Activated naive CD8-positive, alpha-beta T cell treated with anti-CD3 and anti-CD28 coated beads, Interleukin-2, amount 50 U/mL, for 24 hours (primary cell): ENCODE results near the gene SLC45A1.

Source experiments
- ATAC-seq: fragments of 150-1000 bp; cut with Tn5 transposase; one replicate; pipeline ENCODE4 v1.10.0; 2021
- DNase-seq: peaks from one replicate; pipeline ENCODE4 v3.0.0; 2021
- H3K27ac Mint-ChIP-seq: one replicate; pipeline ENCODE4 v1.8.0; 2021; ENCODE audit warnings: mild to moderate bottlenecking, mixed read lengths
- H3K27me3 Mint-ChIP-seq: one replicate; pipeline ENCODE4 v1.8.0; 2021; ENCODE audit warnings: mixed read lengths
- H3K36me3 Mint-ChIP-seq: one replicate; pipeline ENCODE4 v1.8.0; 2021; ENCODE audit warnings: low read depth, mixed read lengths
- H3K4me1 Mint-ChIP-seq: one replicate; pipeline ENCODE4 v1.8.0; 2021; ENCODE audit warnings: mixed read lengths
- H3K4me3 Mint-ChIP-seq: one replicate; pipeline ENCODE4 v1.8.0; 2021; ENCODE audit warnings: mild to moderate bottlenecking, moderate library complexity, mixed read lengths
- H3K9me3 Mint-ChIP-seq: one replicate; pipeline ENCODE4 v1.8.0; 2021; ENCODE audit warnings: mixed read lengths

SLC45A1 gene

DNA sequence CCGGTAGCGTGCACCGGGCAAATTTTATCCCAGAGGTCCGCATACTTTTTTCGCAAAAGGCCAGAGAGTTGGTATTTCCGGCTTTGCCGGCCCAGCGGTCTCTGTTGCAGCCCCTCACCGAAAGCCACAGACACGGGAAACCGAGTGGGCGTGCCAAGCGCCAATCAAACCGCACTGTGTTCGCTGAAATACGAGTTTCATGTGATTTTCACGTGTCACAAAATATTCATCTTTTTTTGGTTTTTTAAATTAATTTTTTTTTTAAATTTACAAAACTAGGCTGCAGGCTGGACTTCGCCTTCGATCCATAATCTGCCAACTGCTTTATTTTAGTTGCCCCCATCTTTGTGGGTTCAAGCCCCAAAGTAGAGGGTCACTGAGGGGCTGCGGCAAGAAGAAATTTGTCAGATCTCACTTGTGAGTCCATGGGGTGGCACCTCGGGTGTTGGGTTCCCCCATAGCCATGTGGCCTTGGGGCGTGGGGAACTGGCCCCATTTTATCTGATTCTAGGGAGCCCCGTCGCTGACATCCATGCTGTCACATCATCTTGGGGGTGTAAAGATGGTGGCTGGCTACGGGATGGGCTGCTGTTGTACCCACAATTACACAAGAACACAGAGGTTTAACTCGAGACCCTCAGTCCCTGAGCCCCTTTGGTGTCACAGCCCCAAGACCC lies 20.8 kb downstream of the SLC45A1 start:
- peaks cover 3% of the 10 kb centered on the region for H3K9me3 Mint-ChIP-seq
- H3K27ac Mint-ChIP-seq, result no peak overlapping the region
- H3K36me3 Mint-ChIP-seq, result no peaks in the 10 kb centered on the region
- DNase-seq (no peak), ATAC-seq (no peak)
- no peak overlapping the region for H3K4me3 Mint-ChIP-seq
- H3K4me1 Mint-ChIP-seq, result no peaks in the 10 kb centered on the region
- no peaks in the 10 kb centered on the region for H3K27me3 Mint-ChIP-seq

DNA sequence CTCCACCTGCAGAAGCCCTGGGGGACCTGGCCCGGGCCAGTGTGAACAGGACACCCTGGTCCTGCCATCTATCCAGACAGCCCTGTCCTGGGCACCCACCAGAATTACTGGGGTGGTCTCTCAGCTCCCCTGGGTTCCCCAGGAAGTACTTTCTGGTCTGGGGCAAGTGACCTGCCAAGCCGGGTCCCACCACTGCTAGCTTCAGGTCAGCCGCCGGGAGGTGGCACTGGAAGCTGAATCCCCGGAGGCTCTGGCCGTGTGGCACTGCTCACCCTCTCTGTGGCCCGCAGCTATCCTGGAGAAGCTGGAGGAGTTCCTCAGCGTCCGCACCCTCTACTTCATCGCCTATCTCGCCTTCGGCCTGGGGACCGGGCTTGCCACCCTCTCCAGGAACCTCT lies 21.3 kb downstream of the SLC45A1 start:
- DNase-seq (no peak), ATAC-seq (no peak)
- Mint-ChIP-seq H3K27ac (no peak overlapping the region), H3K9me3 (peaks cover 3% of the 10 kb centered on the region), H3K4me3 (no peak overlapping the region), H3K36me3 (no peaks in the 10 kb centered on the region), H3K4me1 (no peaks in the 10 kb centered on the region), H3K27me3 (no peaks in the 10 kb centered on the region)

DNA sequence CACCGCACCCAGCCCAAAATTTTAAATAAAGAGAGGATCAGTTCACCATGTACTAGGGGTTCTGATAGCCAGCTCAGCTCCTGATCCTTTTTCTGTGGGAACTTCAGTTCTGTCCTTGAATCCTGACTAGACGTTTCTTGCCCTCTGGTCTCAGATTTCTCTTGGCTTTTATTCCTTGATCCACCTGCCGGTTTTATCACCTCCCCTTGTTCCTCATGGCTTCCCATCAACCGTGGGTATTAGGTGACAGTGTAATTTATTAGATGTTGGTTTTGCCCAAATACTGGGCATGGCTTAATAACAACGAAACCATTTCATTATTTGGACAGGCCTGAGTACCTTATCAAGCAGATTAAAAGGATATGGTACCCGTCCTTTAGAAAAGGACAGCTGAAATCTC lies 22.5 kb downstream of the SLC45A1 start:
- Mint-ChIP-seq H3K27ac (no peak overlapping the region), H3K4me1 (no peaks in the 10 kb centered on the region), H3K27me3 (no peaks in the 10 kb centered on the region)

DNA sequence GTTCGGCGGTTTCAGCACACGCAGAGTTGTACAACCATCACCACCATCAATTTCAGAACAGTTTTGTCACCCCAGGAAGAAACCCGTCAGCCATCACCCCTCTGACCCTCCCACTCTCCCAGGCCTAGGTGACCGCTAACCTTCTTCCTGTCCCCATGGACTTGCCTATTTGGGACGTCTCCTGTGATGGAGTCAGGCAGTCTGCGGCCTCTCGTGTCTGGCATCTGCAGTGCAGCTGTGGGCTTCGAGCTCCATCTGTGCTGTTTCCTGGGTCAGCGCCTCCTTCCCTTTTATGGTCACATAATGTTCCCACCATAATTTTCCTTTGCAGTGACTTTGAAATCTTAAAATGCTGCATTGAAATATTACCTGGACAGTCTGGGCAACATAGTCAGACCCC lies 24.4 kb downstream of the SLC45A1 start:
- Mint-ChIP-seq H3K4me1 (no peaks in the 10 kb centered on the region), H3K27ac (no peak overlapping the region), H3K27me3 (no peaks in the 10 kb centered on the region), H3K9me3 (no peaks in the 10 kb centered on the region), H3K4me3 (no peak overlapping the region), H3K36me3 (no peaks in the 10 kb centered on the region)
- DNase-seq (no peak), ATAC-seq (no peak)

More for the DNA sequence above, 22.5 kb downstream of the SLC45A1 start:
- no peak for DNase-seq
- Mint-ChIP-seq H3K9me3 (peaks cover 3% of the 10 kb centered on the region), H3K36me3 (no peaks in the 10 kb centered on the region), H3K4me3 (no peak overlapping the region)
- no peak for ATAC-seq

DNA sequence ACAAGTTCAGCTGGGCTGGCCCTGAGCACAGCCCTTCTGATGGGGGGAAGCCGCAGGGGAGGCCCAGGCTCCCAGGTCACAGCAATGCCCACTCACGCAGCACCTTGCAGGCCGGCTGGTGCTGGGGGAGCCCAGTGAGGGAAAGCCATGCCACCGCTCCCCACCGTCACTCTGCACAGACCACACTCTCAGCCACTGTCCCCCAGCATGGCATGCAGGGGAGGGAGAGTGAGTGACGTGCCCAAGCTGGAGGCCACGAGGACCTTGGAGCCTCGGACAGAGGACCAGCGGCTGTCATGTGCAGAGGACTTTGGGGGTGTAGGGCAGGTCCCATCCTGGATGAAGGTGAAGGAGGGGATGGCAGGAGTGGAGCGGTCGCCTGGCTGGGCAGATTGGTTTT lies 25.1 kb downstream of the SLC45A1 start:
- DNase-seq (no peak), ATAC-seq (no peak)
- Mint-ChIP-seq H3K4me3 (no peak overlapping the region), H3K4me1 (no peaks in the 10 kb centered on the region), H3K27me3 (no peaks in the 10 kb centered on the region), H3K9me3 (no peaks in the 10 kb centered on the region), H3K36me3 (no peaks in the 10 kb centered on the region), H3K27ac (no peak overlapping the region)

DNA sequence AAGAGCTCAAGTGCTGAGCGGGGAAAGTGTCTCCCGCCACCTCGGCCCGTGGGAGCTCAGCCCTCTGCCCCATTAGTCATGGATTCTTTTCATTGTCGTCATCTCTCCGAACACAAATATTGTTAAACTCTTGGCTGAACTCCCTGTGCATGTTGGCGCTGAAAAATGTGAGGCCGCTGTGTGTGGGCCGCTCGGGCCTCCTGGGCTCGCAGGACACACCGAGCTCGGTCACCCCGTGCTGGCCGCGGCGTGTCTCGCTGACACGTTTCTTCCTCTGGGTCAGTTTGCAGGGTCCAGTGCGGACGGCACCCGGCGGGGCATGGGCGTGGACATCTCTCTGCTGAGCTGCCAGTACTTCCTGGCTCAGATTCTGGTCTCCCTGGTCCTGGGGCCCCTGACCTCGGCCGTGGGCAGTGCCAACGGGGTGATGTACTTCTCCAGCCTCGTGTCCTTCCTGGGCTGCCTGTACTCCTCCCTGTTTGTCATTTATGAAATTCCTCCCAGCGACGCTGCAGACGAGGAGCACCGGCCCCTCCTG lies 25.6 kb downstream of the SLC45A1 start:
- no peaks in the 10 kb centered on the region for H3K27me3 Mint-ChIP-seq
- ATAC-seq (no peak), DNase-seq (no peak)

DNA sequence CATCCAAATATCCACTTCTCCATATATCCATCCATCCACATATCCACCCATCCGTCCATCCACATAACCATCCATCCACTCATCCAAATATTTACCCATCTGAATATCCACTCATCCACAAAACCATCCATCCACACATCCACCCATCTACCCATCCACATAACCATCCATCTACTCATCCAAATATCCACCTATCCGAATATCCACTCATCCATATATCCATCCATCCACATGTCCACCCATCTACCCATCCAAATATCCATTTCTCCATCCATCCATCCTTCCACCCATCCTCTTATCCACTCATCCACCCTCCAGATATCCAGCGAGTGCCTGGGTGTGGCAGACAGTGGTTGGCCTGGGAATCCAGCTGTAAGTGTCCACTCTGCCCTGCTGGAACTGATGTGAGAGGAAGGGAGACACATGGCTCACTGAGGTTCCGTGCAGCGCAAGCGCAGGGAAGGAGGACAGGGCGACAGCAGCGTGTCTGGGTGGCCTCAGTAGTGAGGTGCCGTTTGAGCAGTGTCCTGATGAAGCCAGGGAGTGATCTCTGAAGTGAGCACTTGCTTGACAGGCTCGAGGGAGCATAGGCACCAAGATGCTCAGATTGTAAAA lies 27.1 kb downstream of the SLC45A1 start:
- ATAC-seq (no peak), DNase-seq (no peak)
- Mint-ChIP-seq H3K4me1 (peaks cover 2% of the 10 kb centered on the region), H3K27me3 (no peaks in the 10 kb centered on the region), H3K27ac (no peak overlapping the region), H3K9me3 (no peaks in the 10 kb centered on the region), H3K4me3 (no peak overlapping the region), H3K36me3 (no peaks in the 10 kb centered on the region)

More for the DNA sequence above, 25.6 kb downstream of the SLC45A1 start:
- H3K36me3 Mint-ChIP-seq, result no peaks in the 10 kb centered on the region
- no peaks in the 10 kb centered on the region for H3K4me1 Mint-ChIP-seq
- H3K9me3 Mint-ChIP-seq, result no peaks in the 10 kb centered on the region
- H3K4me3 Mint-ChIP-seq, result no peak overlapping the region
- no peak overlapping the region for H3K27ac Mint-ChIP-seq

DNA sequence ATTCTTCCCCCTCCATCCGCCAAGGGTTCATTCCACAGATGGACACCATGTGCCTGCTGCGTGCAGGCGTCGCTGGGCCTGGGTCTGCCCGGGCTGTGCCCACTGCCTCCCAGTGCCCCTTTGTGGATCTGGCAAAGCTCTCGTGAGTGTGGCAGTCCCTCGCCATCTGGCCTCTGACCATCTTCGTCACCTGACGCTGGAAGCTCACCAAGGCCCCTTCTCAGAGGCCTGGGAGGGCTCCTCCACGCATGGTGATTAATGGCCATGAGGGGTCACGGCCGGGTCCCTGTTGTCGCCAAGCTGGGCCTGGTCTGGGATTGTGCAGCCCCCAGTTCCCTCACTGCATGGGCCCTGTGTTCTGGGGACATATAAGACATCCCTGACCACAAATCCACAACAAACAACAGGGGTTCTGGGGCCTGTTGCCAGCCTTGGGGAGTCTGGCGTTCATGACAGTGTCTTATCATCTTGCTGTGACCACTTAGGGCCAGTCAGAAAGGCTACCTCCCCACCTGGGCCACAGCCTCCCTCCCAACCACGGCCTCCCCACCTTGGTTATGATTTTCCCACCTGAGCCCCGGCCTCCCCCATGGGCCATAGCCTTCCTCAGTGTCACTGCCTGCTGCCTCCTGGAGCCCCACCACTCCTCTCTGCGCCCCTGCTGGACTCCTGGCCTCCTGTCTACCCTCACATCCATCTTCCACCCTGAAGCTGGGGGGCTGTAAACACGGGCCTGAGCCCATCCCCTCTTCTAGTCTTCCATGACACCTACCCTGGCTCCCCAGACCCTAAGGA lies 27.9 kb downstream of the SLC45A1 start:
- ATAC-seq, result no peak
- Mint-ChIP-seq H3K36me3 (no peaks in the 10 kb centered on the region), H3K4me3 (no peak overlapping the region), H3K27me3 (no peaks in the 10 kb centered on the region), H3K9me3 (no peaks in the 10 kb centered on the region), H3K27ac (no peak overlapping the region), H3K4me1 (peaks cover 2% of the 10 kb centered on the region)
- no peak for DNase-seq

DNA sequence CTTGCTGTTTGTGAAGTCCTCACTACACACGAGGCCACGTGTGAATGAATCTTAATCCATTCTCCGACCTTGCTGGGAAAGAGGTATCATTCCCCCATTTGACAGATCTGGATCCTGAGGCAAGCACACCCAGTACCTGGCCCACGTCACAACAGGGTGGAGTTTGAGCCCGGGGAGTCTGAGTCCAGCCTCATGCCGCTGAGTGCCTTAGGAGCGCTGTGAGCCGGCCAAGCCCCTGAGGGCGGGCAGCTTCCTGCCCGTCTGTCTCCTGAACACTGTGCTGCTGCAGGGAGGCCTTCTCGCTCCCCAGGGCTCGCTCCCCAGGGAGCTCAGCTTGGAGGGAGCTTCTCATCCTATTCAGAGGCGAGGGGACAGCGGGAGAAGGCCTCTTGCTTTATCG lies 29.7 kb downstream of the SLC45A1 start:
- H3K4me3 Mint-ChIP-seq, result no peak overlapping the region
- H3K36me3 Mint-ChIP-seq, result no peaks in the 10 kb centered on the region
- ATAC-seq (no peak), DNase-seq (no peak)
- H3K9me3 Mint-ChIP-seq, result no peaks in the 10 kb centered on the region
- no peaks in the 10 kb centered on the region for H3K27me3 Mint-ChIP-seq
- peaks cover 2% of the 10 kb centered on the region for H3K4me1 Mint-ChIP-seq
- H3K27ac Mint-ChIP-seq, result no peak overlapping the region

DNA sequence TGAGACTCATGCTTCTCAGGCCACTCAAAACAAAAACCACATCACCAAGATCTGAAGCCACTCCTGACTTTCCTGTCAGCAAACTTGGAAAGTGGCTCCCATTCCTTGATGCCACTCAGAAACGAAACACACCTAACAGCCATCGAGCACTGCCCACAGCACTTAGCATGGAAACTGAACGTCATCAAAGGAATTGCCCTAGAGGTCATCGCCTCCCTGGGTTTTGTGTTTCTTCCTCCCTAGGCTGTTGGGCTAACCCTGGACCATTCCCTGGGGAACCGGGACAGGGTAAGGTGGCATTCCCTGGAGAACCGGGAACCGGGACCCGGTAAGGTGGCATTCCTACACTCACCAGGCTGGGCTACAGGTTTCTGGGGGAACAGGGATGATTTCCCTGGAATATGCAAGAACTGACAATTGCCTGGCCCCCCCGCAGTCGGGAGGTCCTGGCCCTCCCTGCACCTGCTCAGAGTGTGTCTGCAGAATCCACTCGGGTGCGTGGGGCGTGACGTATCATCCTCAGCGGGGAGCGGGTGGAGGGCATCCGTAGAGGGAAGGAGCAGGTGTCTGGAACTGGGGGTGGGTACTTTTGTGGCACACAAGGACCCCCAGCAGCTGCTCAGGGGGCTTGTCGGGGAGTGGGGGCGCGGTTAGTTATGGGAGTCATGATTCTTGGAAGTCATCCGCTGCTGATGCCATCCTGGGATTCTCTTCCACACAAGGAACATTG lies 30.3 kb downstream of the SLC45A1 start:
- Mint-ChIP-seq H3K36me3 (no peaks in the 10 kb centered on the region), H3K4me3 (no peak overlapping the region), H3K27me3 (no peaks in the 10 kb centered on the region), H3K27ac (no peak overlapping the region), H3K4me1 (peaks cover 2% of the 10 kb centered on the region), H3K9me3 (no peaks in the 10 kb centered on the region)
- no peak for ATAC-seq
- DNase-seq, result no peak

DNA sequence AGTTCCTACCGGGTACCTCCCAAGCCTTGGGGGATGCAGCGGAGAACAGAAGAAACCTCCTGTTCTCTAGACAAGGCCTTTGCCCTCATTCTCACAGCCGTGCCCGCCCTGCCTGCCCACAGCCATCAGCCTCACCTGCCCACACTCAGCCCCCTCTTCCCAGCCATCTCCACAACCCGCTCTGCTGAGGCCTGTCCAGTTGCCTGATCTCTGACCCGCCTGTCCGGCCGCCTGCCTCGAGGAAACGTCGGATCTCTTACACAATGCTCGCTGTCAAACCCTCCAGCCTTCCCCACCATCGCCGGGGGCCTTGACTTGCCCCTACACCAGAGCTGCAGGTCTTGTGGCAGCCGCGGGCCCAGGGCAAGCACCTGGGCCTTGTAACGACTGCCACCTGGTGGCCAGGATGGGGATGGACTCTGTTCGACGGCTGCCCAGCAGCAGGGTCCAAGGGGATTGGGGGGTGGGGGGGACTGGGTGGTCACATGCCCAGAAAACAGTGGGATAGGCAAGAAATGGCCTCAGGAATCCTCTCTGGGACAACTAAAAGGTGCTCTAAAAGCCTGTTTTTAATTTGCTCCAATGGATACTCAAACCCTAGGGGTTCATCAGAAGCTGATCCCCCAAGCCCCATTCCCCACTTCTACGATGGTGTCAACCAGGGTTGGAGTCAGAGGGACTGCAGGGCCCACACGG lies 31.0 kb downstream of the SLC45A1 start:
- no peaks in the 10 kb centered on the region for H3K36me3 Mint-ChIP-seq
- no peaks in the 10 kb centered on the region for H3K9me3 Mint-ChIP-seq
- no peak overlapping the region for H3K27ac Mint-ChIP-seq
- DNase-seq, result peak; percentile 76
- ATAC-seq, result no peak
- no peaks in the 10 kb centered on the region for H3K27me3 Mint-ChIP-seq
- H3K4me1 Mint-ChIP-seq, result peaks cover 2% of the 10 kb centered on the region
- H3K4me3 Mint-ChIP-seq, result no peak overlapping the region

DNA sequence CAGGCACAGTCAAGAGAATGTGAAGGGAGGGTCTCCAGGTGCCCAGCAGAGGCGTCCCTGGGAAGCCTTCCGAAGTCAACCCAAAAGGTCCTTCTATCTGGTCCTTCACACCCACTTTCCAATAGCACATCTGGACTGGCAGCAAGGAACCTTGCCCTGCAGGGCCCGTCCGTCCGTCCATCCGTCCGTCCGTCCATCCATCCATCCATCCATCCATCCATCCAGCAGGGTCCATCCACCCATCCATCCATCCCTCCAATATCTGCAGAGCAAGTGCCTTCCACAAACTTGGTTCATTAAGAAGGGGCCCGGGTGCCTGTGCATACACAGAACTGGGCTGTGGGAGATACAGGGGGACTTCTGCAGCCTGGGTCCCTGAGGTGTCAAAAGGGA lies 31.6 kb downstream of the SLC45A1 start:
- H3K4me1 Mint-ChIP-seq, result peaks cover 2% of the 10 kb centered on the region

DNA sequence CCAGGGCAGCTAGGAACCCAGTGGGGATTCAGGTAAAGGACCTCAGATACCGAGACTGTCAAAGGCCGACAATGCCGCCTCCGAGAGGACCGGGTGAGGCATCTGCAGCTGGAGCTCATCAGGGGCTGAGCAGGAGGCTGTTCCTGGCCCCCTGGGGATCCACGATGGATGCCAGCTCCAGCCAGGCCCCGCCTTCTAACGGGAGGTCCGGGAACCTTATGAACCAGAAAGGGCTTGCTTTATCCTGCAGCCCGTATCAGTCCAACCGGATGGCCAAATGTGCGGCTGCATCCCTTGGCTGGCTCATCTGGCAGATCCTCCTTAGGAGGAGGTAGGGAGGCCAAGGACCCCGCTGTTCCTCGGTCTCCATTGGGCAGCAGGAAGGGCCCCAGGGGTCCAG lies 32.0 kb downstream of the SLC45A1 start:
- H3K27me3 Mint-ChIP-seq, result no peaks in the 10 kb centered on the region
- H3K9me3 Mint-ChIP-seq, result no peaks in the 10 kb centered on the region
- peaks cover 2% of the 10 kb centered on the region for H3K4me1 Mint-ChIP-seq
- ATAC-seq (no peak), DNase-seq (no peak)
- no peak overlapping the region for H3K4me3 Mint-ChIP-seq
- no peak overlapping the region for H3K27ac Mint-ChIP-seq
- H3K36me3 Mint-ChIP-seq, result peaks cover 3% of the 10 kb centered on the region

More for the DNA sequence above, 31.6 kb downstream of the SLC45A1 start:
- Mint-ChIP-seq H3K27ac (no peak overlapping the region), H3K9me3 (no peaks in the 10 kb centered on the region), H3K27me3 (no peaks in the 10 kb centered on the region), H3K4me3 (no peak overlapping the region), H3K36me3 (peaks cover under 1% of the 10 kb centered on the region)
- ATAC-seq (no peak), DNase-seq (no peak)
